GM20431 (cell line): ENCODE results near the gene NIPAL3.
"Not testable (repeated sequence)": the region's sequence is repeated elsewhere in the genome, so short reads cannot be mapped to it uniquely, and the experiment has no call there.

ENCODE experiments used
- in situ Hi-C: fragments of 300-500 bp; cut with MseI, MboI; formaldehyde crosslinking; loops from one replicate; pipeline ENCODE4 v1.15.0; 2020; ENCODE audit warnings: low sequenced_read_pairs; ENCODE audit not compliant: unreplicated experiment

NIPAL3 gene

GRCh38 chr1:24504560-24504959 is 89.0 kb downstream of the NIPAL3 start:
- in situ Hi-C loops = no loop called here

GRCh38 chr1:24505816-24506215 is 90.2 kb downstream of the NIPAL3 start:
- in situ Hi-C loops = no loop called here

GRCh38 chr1:24506691-24507381 is 91.2 kb downstream of the NIPAL3 start:
- in situ Hi-C loops = no loop called here

- in situ Hi-C loops = no loop called here
Observed at GRCh38 chr1:24507405-24507804, 91.8 kb downstream of the NIPAL3 start.

- in situ Hi-C loops = no loop called here
Observed at GRCh38 chr1:24508911-24509310, 93.3 kb downstream of the NIPAL3 start.

- in situ Hi-C loops = no loop called here
Observed at GRCh38 chr1:24513706-24514105, 98.1 kb downstream of the NIPAL3 start.

- in situ Hi-C loops = no loop called here
Observed at GRCh38 chr1:24514946-24515345, 99.3 kb downstream of the NIPAL3 start.

GRCh38 chr1:24515671-24516209 is 100.1 kb downstream of the NIPAL3 start:
- in situ Hi-C loops = not testable (repeated sequence)

- in situ Hi-C loops = no loop called here
Observed at GRCh38 chr1:24516506-24516905, 100.9 kb downstream of the NIPAL3 start.

- in situ Hi-C loops = no loop called here
Observed at GRCh38 chr1:24517898-24518297, 102.3 kb downstream of the NIPAL3 start.

GRCh38 chr1:24520282-24520681 is 104.7 kb downstream of the NIPAL3 start:
- in situ Hi-C loops = not testable (repeated sequence)
